ENCODE results near the gene TEKT5.
A peak's percentile ranks its signal among the peaks of the same experiment; 100 is the strongest.

TEKT5 gene

DNA sequence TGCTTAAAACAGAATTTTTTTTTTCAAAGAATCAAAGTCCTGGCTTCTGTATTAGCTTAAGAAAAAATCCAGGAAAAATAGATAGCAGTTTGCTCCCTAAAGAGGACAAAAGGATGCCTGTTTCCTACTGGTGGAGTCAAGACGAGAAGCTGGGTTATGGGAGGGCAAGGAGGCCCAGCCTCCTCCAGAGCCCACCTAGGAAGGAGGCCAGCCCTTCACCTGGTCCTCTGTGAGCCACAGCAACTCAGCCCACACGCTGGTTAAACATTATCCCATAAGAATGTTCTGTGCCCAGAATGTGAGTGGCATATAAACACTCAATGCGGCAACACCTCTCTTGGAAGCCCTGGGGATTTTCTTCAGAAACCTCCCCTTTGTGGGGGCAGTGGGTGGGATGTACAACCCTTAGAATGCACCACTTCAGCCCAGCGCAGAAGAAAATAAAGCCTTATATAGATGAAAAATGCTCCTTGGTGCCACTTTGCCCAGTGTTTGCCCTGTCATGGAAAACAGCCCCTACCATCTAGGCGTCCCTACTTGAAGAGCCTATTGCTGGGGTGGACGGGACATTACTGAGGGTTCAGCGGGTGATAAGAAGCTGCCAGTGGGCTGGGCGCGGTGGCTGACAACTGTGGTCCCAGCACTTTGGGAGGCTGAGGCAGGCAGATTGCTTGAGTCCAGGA, 48.0 kb downstream of the TEKT5 start:
- H4K8ac ChIP-seq (ENCODE audit: low read depth, low read length): no peak overlapping the region
- no peaks in the 10 kb centered on the region for H3K79me1 ChIP-seq (ENCODE audit: low read depth, low read length)
- H3K27ac ChIP-seq (replicated peaks; ENCODE audit: low read length): no peak overlapping the region
- H2BK5ac ChIP-seq (ENCODE audit: low read length): no peak overlapping the region
- H2AFZ ChIP-seq (ENCODE audit: low read length): no peak overlapping the region
- no peak overlapping the region for H3K14ac ChIP-seq (ENCODE audit: low read length)
- H3K4me2 ChIP-seq (ENCODE audit: insufficient read depth, low read length, poor library complexity, severe bottlenecking): no peak overlapping the region
- H2BK15ac ChIP-seq (ENCODE audit: low read length): no peak overlapping the region
- no peak overlapping the region for H3K9ac ChIP-seq (ENCODE audit: low read depth, low read length, poor library complexity)
- WGBS, 2 donors (ENCODE audit: extremely low coverage in 2 of 2, insufficient read length in 2 of 2, insufficient replicate concordance in 1 of 2): no CpG with 5 or more reads among the region's 9 CpGs
- no peak overlapping the region for H2BK120ac ChIP-seq (ENCODE audit: low read depth, low read length)
- no peaks in the 10 kb centered on the region for H3K36me3 ChIP-seq (replicated peaks in 1 of 2; ENCODE audit: control insufficient read depth in 2 of 2, insufficient read depth in 2 of 2, low read length in 2 of 2)
- H4K91ac ChIP-seq (ENCODE audit: low read depth, low read length, poor library complexity): no peak overlapping the region
- peaks cover 11 to 15% of the 10 kb centered on the region in 2 donors for H3K4me1 ChIP-seq (ENCODE audit: control insufficient read depth in 2 of 2, insufficient read depth in 1 of 2, low read depth in 1 of 2, low read length in 2 of 2)
- no peaks in the 10 kb centered on the region for H3K27me3 ChIP-seq (ENCODE audit: control insufficient read depth in 3 of 3, insufficient read depth in 3 of 3, low read depth in 1 of 3, low read length in 3 of 3)
- H3K23ac ChIP-seq (ENCODE audit: low read depth, low read length, poor library complexity): no peak overlapping the region
- no peak overlapping the region for H3K4ac ChIP-seq (ENCODE audit: low read length)
- no peak overlapping the region for H3K4me3 ChIP-seq (ENCODE audit: low read length in 2 of 2)
- no peak overlapping the region for H2AK5ac ChIP-seq (ENCODE audit: low read depth, low read length)
- no peak for DNase-seq (ENCODE audit: low spot score)
- H3K9me3 ChIP-seq (replicated peaks in 1 of 2; ENCODE audit: control insufficient read depth in 2 of 2, insufficient read depth in 1 of 2, low read depth in 1 of 2, low read length in 2 of 2): no peaks in the 10 kb centered on the region
- no peak overlapping the region for H2BK12ac ChIP-seq (ENCODE audit: low read length)
- no peak overlapping the region for H3K18ac ChIP-seq (ENCODE audit: low read length)

DNA sequence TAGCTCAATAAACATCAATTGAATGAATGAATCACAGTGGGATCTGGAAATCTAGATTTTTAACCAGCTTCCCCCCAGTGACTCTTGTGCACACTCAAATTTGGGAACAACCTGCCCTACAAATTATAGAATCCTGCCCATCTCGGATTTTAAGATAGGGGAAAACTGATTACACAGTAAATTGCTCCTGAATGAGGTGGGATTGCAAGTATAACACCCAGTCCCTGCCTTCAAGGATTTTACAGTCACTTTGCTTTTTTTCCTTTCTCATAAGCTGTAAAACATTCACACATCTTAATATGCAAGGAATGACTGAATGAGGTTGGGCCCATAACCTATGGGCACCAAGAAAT, 48.5 kb downstream of the TEKT5 start:
- Histone ChIP-seq H3K4me1 (ENCODE audit: control insufficient read depth in 2 of 2, insufficient read depth in 1 of 2, low read depth in 1 of 2, low read length in 2 of 2) (peaks cover 13 to 16% of the 10 kb centered on the region in 2 donors), H2AFZ (ENCODE audit: low read length) (no peak overlapping the region), H3K9me3 (replicated peaks in 1 of 2; ENCODE audit: control insufficient read depth in 2 of 2, insufficient read depth in 1 of 2, low read depth in 1 of 2, low read length in 2 of 2) (no peaks in the 10 kb centered on the region), H3K4me3 (ENCODE audit: low read length in 2 of 2) (no peak overlapping the region), H2BK15ac (ENCODE audit: low read length) (no peak overlapping the region), H4K8ac (ENCODE audit: low read depth, low read length) (no peak overlapping the region), H3K18ac (ENCODE audit: low read length) (no peak overlapping the region), H3K27me3 (ENCODE audit: control insufficient read depth in 3 of 3, insufficient read depth in 3 of 3, low read depth in 1 of 3, low read length in 3 of 3) (no peaks in the 10 kb centered on the region), H3K36me3 (replicated peaks in 1 of 2; ENCODE audit: control insufficient read depth in 2 of 2, insufficient read depth in 2 of 2, low read length in 2 of 2) (no peaks in the 10 kb centered on the region), H2AK5ac (ENCODE audit: low read depth, low read length) (no peak overlapping the region), H3K4me2 (ENCODE audit: insufficient read depth, low read length, poor library complexity, severe bottlenecking) (no peak overlapping the region), H3K79me1 (ENCODE audit: low read depth, low read length) (no peaks in the 10 kb centered on the region), H2BK120ac (ENCODE audit: low read depth, low read length) (no peak overlapping the region), H3K4ac (ENCODE audit: low read length) (no peak overlapping the region), H3K23ac (ENCODE audit: low read depth, low read length, poor library complexity) (no peak overlapping the region), H2BK5ac (ENCODE audit: low read length) (no peak overlapping the region), H3K14ac (ENCODE audit: low read length) (no peak overlapping the region), H3K9ac (ENCODE audit: low read depth, low read length, poor library complexity) (no peak overlapping the region), H2BK12ac (ENCODE audit: low read length) (no peak overlapping the region), H4K91ac (ENCODE audit: low read depth, low read length, poor library complexity) (no peak overlapping the region), H3K27ac (replicated peaks; ENCODE audit: low read length) (no peak overlapping the region)
- DNase-seq (ENCODE audit: low spot score): no peak
- no CpG with 5 or more reads among the region's 1 CpG for WGBS, 2 donors (ENCODE audit: extremely low coverage in 2 of 2, insufficient read length in 2 of 2, insufficient replicate concordance in 1 of 2)

DNA sequence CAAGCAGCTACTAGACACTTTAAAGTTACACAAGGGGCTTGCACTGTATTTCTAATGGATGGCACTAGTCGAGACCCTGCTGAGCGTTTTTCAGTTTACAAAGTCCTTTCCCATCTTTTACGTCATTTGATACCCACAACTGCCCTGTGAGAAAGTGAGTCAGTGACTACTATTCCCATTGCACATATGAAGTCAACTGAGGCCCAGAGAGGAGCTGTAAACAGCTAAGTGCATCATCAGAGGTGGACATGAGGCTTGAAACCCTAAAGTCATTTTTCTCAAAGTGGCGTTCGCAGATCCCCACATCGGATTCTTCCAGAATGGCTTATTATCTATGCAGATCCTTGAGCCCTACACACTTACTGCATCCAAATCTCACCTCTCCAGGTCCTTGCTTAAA, 50.6 kb downstream of the TEKT5 start:
- no peak for DNase-seq (ENCODE audit: low spot score)
- H2BK12ac ChIP-seq (ENCODE audit: low read length): no peak overlapping the region
- H3K4me2 ChIP-seq (ENCODE audit: insufficient read depth, low read length, poor library complexity, severe bottlenecking): no peak overlapping the region
- no peak overlapping the region for H2BK120ac ChIP-seq (ENCODE audit: low read depth, low read length)
- no peak overlapping the region for H2AK5ac ChIP-seq (ENCODE audit: low read depth, low read length)
- no peak overlapping the region for H4K8ac ChIP-seq (ENCODE audit: low read depth, low read length)
- H3K4me1 ChIP-seq (ENCODE audit: control insufficient read depth in 2 of 2, insufficient read depth in 1 of 2, low read depth in 1 of 2, low read length in 2 of 2): peaks cover 13 to 16% of the 10 kb centered on the region in 2 donors
- H3K79me1 ChIP-seq (ENCODE audit: low read depth, low read length): no peaks in the 10 kb centered on the region
- no peak overlapping the region for H3K4me3 ChIP-seq (ENCODE audit: low read length in 2 of 2)
- WGBS, 2 donors (ENCODE audit: extremely low coverage in 2 of 2, insufficient read length in 2 of 2, insufficient replicate concordance in 1 of 2): no CpG with 5 or more reads among the region's 6 CpGs
- no peak overlapping the region for H3K27ac ChIP-seq (replicated peaks; ENCODE audit: low read length)
- no peak overlapping the region for H3K9ac ChIP-seq (ENCODE audit: low read depth, low read length, poor library complexity)
- no peak overlapping the region for H3K23ac ChIP-seq (ENCODE audit: low read depth, low read length, poor library complexity)
- H2BK5ac ChIP-seq (ENCODE audit: low read length): no peak overlapping the region
- H3K9me3 ChIP-seq (replicated peaks in 1 of 2; ENCODE audit: control insufficient read depth in 2 of 2, insufficient read depth in 1 of 2, low read depth in 1 of 2, low read length in 2 of 2): peaks cover 0 to 3% of the 10 kb centered on the region in 2 donors
- H2BK15ac ChIP-seq (ENCODE audit: low read length): no peak overlapping the region
- H3K18ac ChIP-seq (ENCODE audit: low read length): no peak overlapping the region
- H3K14ac ChIP-seq (ENCODE audit: low read length): no peak overlapping the region
- H3K27me3 ChIP-seq (ENCODE audit: control insufficient read depth in 3 of 3, insufficient read depth in 3 of 3, low read depth in 1 of 3, low read length in 3 of 3): no peaks in the 10 kb centered on the region
- H3K36me3 ChIP-seq (replicated peaks in 1 of 2; ENCODE audit: control insufficient read depth in 2 of 2, insufficient read depth in 2 of 2, low read length in 2 of 2): no peaks in the 10 kb centered on the region
- no peak overlapping the region for H2AFZ ChIP-seq (ENCODE audit: low read length)
- H4K91ac ChIP-seq (ENCODE audit: low read depth, low read length, poor library complexity): no peak overlapping the region
- no peak overlapping the region for H3K4ac ChIP-seq (ENCODE audit: low read length)

DNA sequence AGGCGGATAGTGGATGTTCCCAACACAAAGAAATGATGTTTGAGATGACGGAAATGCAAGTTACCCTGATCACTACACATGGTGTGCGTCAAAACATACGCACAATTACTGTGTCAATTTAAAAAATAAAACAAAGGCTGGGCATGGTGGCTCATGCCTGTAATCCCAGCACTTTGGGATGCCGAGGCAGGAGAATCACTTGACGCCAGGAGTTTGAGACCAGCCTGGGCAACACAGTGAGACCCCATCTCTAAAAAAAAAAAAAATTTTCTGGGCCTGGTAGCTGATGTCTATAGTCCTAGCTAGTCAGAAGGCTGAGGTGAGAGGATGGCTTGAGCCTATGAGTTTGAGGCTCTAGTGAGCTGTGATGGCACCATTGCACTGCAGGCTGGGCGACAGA, 51.8 kb downstream of the TEKT5 start:
- H4K8ac ChIP-seq (ENCODE audit: low read depth, low read length): no peak overlapping the region
- H3K18ac ChIP-seq (ENCODE audit: low read length): no peak overlapping the region
- H3K4me3 ChIP-seq (ENCODE audit: low read length in 2 of 2): no peak overlapping the region
- no peak overlapping the region for H2BK5ac ChIP-seq (ENCODE audit: low read length)
- H3K4ac ChIP-seq (ENCODE audit: low read length): no peak overlapping the region
- no CpG with 5 or more reads among the region's 7 CpGs for WGBS, 2 donors (ENCODE audit: extremely low coverage in 2 of 2, insufficient read length in 2 of 2, insufficient replicate concordance in 1 of 2)
- peaks cover 0 to 3% of the 10 kb centered on the region in 2 donors for H3K9me3 ChIP-seq (replicated peaks in 1 of 2; ENCODE audit: control insufficient read depth in 2 of 2, insufficient read depth in 1 of 2, low read depth in 1 of 2, low read length in 2 of 2)
- no peak overlapping the region for H3K9ac ChIP-seq (ENCODE audit: low read depth, low read length, poor library complexity)
- no peak overlapping the region for H3K14ac ChIP-seq (ENCODE audit: low read length)
- H3K4me2 ChIP-seq (ENCODE audit: insufficient read depth, low read length, poor library complexity, severe bottlenecking): no peak overlapping the region
- no peak overlapping the region for H2BK15ac ChIP-seq (ENCODE audit: low read length)
- H3K4me1 ChIP-seq (ENCODE audit: control insufficient read depth in 2 of 2, insufficient read depth in 1 of 2, low read depth in 1 of 2, low read length in 2 of 2): peaks cover 13 to 16% of the 10 kb centered on the region in 2 donors
- H3K36me3 ChIP-seq (replicated peaks in 1 of 2; ENCODE audit: control insufficient read depth in 2 of 2, insufficient read depth in 2 of 2, low read length in 2 of 2): no peaks in the 10 kb centered on the region
- no peak overlapping the region for H3K23ac ChIP-seq (ENCODE audit: low read depth, low read length, poor library complexity)
- no peak overlapping the region for H4K91ac ChIP-seq (ENCODE audit: low read depth, low read length, poor library complexity)
- no peaks in the 10 kb centered on the region for H3K79me1 ChIP-seq (ENCODE audit: low read depth, low read length)
- H3K27ac ChIP-seq (replicated peaks; ENCODE audit: low read length): peak overlapping the region; percentile 21
- DNase-seq (ENCODE audit: low spot score): no peak
- no peak overlapping the region for H2BK120ac ChIP-seq (ENCODE audit: low read depth, low read length)
- H2AK5ac ChIP-seq (ENCODE audit: low read depth, low read length): no peak overlapping the region
- no peak overlapping the region for H2BK12ac ChIP-seq (ENCODE audit: low read length)
- no peaks in the 10 kb centered on the region for H3K27me3 ChIP-seq (ENCODE audit: control insufficient read depth in 3 of 3, insufficient read depth in 3 of 3, low read depth in 1 of 3, low read length in 3 of 3)
- no peak overlapping the region for H2AFZ ChIP-seq (ENCODE audit: low read length)
